SK-N-SH treated with all-trans-retinoic acid at 6 μM for 48 hours (cell line): ENCODE measurements around the gene ASCL2.

ENCODE experiments used
- ATAC-seq: fragments of 200-7000 bp; cut with Tn5 transposase; 3 replicates; pipeline ENCODE4 v1.9.1; 2020; ENCODE audit warnings: mild to moderate bottlenecking, moderate library complexity
- ARNTL ChIP-seq: fragments of 450-650 bp; formaldehyde crosslinking; IDR thresholded peaks from 2 replicates; pipeline ENCODE4 v1.5.0; 2020; ENCODE audit warnings: low read depth, mild to moderate bottlenecking, moderate library complexity, borderline replicate concordance
- BACH2 ChIP-seq: fragments of 250-450 bp; sonication (Bioruptor Pico); IDR thresholded peaks from 2 replicates; pipeline ENCODE4 v1.9.0; 2021; ENCODE audit warnings: mild to moderate bottlenecking, borderline replicate concordance
- CSDC2 ChIP-seq: fragments of 250-450 bp; sonication (Bioruptor Pico); IDR thresholded peaks from 2 replicates; pipeline ENCODE4 v1.5.0; 2020; ENCODE audit warnings: mild to moderate bottlenecking, moderate library complexity
- GLIS3 ChIP-seq: fragments of 250-450 bp; sonication (Bioruptor Pico); IDR thresholded peaks from 2 replicates; pipeline ENCODE4 v1.5.0; 2020; ENCODE audit warnings: mild to moderate bottlenecking, moderate library complexity
- ISL1 ChIP-seq: fragments of 250-450 bp; sonication (Bioruptor Pico); IDR thresholded peaks from 2 replicates; pipeline ENCODE4 v2.1.2; 2022; ENCODE audit warnings: mild to moderate bottlenecking, moderate library complexity
- OSR1 ChIP-seq: fragments of 250-450 bp; sonication (Bioruptor Pico); IDR thresholded peaks from 2 replicates; pipeline ENCODE4 v1.8.0; 2022; ENCODE audit warnings: moderate library complexity, mild to moderate bottlenecking, inconsistent platforms
- PATZ1 ChIP-seq: fragments of 250-450 bp; sonication (Bioruptor Pico); IDR thresholded peaks from 2 replicates; pipeline ENCODE4 v1.8.0; 2020; ENCODE audit warnings: mild to moderate bottlenecking, moderate library complexity, borderline replicate concordance
- PPARA ChIP-seq: fragments of 250-450 bp; sonication (Bioruptor Pico); IDR thresholded peaks from 2 replicates; pipeline ENCODE4 v1.5.0; 2020; ENCODE audit warnings: mild to moderate bottlenecking, borderline replicate concordance
- RARB ChIP-seq: fragments of 250-450 bp; sonication (Bioruptor Pico); IDR thresholded peaks from 2 replicates; pipeline ENCODE4 v1.8.0; 2021; ENCODE audit warnings: mild to moderate bottlenecking, moderate library complexity
- SNAI2 ChIP-seq: fragments of 250-450 bp; sonication (Bioruptor Pico); IDR thresholded peaks from 2 replicates; pipeline ENCODE4 v1.5.0; 2020; ENCODE audit warnings: mild to moderate bottlenecking, moderate library complexity
- TOX ChIP-seq: fragments of 250-450 bp; sonication (Bioruptor Pico); IDR thresholded peaks from 2 replicates; pipeline ENCODE4 v1.8.0; 2021; ENCODE audit warnings: mild to moderate bottlenecking, moderate library complexity, borderline replicate concordance
- ZC3H10 ChIP-seq: fragments of 250-450 bp; sonication (Bioruptor Pico); IDR thresholded peaks from 2 replicates; pipeline ENCODE4 v1.5.1; 2021; ENCODE audit warnings: mild to moderate bottlenecking, moderate library complexity
- ZFP3 ChIP-seq: fragments of 250-450 bp; sonication (Bioruptor Pico); IDR thresholded peaks from 2 replicates; pipeline ENCODE4 v1.5.0; 2020; ENCODE audit warnings: mild to moderate bottlenecking, moderate library complexity
- ZFP30 ChIP-seq: fragments of 450-650 bp; formaldehyde crosslinking; IDR thresholded peaks from 2 replicates; pipeline ENCODE4 v1.5.0; 2022; ENCODE audit warnings: mild to moderate bottlenecking, moderate library complexity
- ZNF565 ChIP-seq: fragments of 450-650 bp; formaldehyde crosslinking; conservative IDR thresholded peaks from 2 replicates; pipeline ENCODE4 v1.5.0; 2020; ENCODE audit warnings: low read depth, mild to moderate bottlenecking, moderate library complexity
- ZNF70 ChIP-seq: fragments of 450-650 bp; formaldehyde crosslinking; IDR thresholded peaks from 2 replicates; pipeline ENCODE4 v1.5.0; 2020; ENCODE audit warnings: mild to moderate bottlenecking, moderate library complexity
- ZNF8 ChIP-seq: fragments of 450-650 bp; formaldehyde crosslinking; IDR thresholded peaks from 2 replicates; pipeline ENCODE4 v1.5.0; 2020; ENCODE audit warnings: mild to moderate bottlenecking, moderate library complexity
- TF ChIP-seq, protein P1 (sequence below): fragments of 250-450 bp; sonication (Bioruptor Pico); IDR thresholded peaks from 2 replicates; pipeline ENCODE4 v1.5.1; 2021; ENCODE audit warnings: mild to moderate bottlenecking, moderate library complexity
- TF ChIP-seq, protein P2 (sequence below): fragments of 250-450 bp; sonication (Bioruptor Pico); IDR thresholded peaks from 2 replicates; pipeline ENCODE4 v1.8.0; 2021; ENCODE audit warnings: low read depth, mild to moderate bottlenecking, moderate library complexity, borderline replicate concordance

Gene ASCL2

DNA sequence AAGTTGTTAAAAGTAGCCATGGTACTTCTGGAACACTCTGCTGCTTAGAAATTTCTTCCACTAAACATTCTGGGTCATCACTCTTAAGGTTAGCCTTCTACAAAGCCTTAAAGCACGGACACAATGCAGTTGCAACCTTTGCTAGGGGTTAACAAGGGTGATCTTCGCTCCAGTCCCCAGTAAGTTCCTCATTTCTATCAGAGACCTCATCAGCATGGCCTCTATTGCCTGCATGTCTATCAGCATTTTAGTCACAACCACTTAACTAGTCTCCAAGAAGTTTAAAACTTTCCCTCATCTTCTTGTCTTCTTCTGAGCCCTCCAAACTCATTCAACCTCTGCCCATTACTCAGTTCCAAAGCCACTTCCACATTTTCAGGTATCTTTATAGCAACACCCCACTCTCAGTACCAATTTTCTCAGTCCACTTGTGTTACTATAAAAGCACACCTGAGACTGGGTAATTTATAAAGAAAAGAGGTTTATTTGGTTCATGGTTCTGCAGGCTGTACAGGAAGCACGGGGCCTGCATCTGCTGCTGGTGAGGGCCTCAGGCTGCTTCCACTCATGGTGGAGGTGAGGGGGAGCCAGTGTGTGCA is 50.1 kb downstream of the ASCL2 start:
- TF ChIP-seq SNAI2 = no peak
- TF ChIP-seq OSR1 (CRISPR knock-in tag) = no peak
- TF ChIP-seq TOX (CRISPR knock-in tag) = no peak
- no peak for TF ChIP-seq CSDC2
- TF ChIP-seq, protein P1, sequence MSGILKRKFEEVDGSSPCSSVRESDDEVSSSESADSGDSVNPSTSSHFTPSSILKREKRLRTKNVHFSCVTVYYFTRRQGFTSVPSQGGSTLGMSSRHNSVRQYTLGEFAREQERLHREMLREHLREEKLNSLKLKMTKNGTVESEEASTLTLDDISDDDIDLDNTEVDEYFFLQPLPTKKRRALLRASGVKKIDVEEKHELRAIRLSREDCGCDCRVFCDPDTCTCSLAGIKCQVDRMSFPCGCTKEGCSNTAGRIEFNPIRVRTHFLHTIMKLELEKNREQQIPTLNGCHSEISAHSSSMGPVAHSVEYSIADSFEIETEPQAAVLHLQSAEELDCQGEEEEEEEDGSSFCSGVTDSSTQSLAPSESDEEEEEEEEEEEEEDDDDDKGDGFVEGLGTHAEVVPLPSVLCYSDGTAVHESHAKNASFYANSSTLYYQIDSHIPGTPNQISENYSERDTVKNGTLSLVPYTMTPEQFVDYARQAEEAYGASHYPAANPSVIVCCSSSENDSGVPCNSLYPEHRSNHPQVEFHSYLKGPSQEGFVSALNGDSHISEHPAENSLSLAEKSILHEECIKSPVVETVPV (CRISPR knock-in tag) = no peak
- TF ChIP-seq ZFP30 (CRISPR knock-in tag) = no peak
- no peak for TF ChIP-seq ARNTL (CRISPR knock-in tag)
- no peak for TF ChIP-seq ZNF70 (CRISPR knock-in tag)
- no peak for TF ChIP-seq GLIS3
- TF ChIP-seq BACH2 (CRISPR knock-in tag) = no peak
- no peak for TF ChIP-seq ZC3H10
- ATAC-seq = no peak

GRCh38 chr11:2219318-2220017 is 50.9 kb downstream of the ASCL2 start:
- ATAC-seq = no peak

More at GRCh38 chr11:2219318-2220017, 50.9 kb downstream of the ASCL2 start:
- TF ChIP-seq ISL1 (CRISPR knock-in tag) (no peak), OSR1 (CRISPR knock-in tag) (no peak), ZFP3 (CRISPR knock-in tag) (no peak), ZNF8 (CRISPR knock-in tag) (no peak), ZNF70 (CRISPR knock-in tag) (no peak), ZFP30 (CRISPR knock-in tag) (no peak), ZNF565 (no peak), TOX (CRISPR knock-in tag) (no peak), GLIS3 (no peak), ARNTL (CRISPR knock-in tag) (no peak), SNAI2 (no peak), PATZ1 (CRISPR knock-in tag) (no peak), PPARA (CRISPR knock-in tag) (no peak), RARB (CRISPR knock-in tag) (no peak), ZC3H10 (no peak), CSDC2 (no peak)
- TF ChIP-seq, protein P2, sequence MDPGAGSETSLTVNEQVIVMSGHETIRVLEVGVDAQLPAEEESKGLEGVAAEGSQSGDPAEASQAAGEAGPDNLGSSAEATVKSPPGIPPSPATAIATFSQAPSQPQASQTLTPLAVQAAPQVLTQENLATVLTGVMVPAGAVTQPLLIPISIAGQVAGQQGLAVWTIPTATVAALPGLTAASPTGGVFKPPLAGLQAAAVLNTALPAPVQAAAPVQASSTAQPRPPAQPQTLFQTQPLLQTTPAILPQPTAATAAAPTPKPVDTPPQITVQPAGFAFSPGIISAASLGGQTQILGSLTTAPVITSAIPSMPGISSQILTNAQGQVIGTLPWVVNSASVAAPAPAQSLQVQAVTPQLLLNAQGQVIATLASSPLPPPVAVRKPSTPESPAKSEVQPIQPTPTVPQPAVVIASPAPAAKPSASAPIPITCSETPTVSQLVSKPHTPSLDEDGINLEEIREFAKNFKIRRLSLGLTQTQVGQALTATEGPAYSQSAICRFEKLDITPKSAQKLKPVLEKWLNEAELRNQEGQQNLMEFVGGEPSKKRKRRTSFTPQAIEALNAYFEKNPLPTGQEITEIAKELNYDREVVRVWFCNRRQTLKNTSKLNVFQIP = no peak
- TF ChIP-seq, protein P1 (CRISPR knock-in tag) = no peak
